Panc1 (cell line): Measurements from ENCODE around the gene SLF2.

Source experiments
- TCF7L2 ChIP-seq: IDR thresholded peaks from 2 replicates; pipeline ENCODE4 v1.6.1; 2011; ENCODE audit warnings: mild to moderate bottlenecking, low read depth, low read length, inconsistent platforms
- TF ChIP-seq, protein P1 (sequence below): fragments of 450-650 bp; IDR thresholded peaks from 2 replicates; pipeline ENCODE4 v1.5.1; 2017; ENCODE audit warnings: mild to moderate bottlenecking
- TF ChIP-seq, protein P2 (sequence below), 2 experiments: IDR thresholded peaks; 2 replicates each; pipeline ENCODE4 v1.6.1; 2011 to 2012; ENCODE audit warnings: low read depth in 2 of 2, control low read depth in 1 of 2, low read length in 1 of 2, mild to moderate bottlenecking in 1 of 2, moderate library complexity in 1 of 2; ENCODE audit not compliant: insufficient read depth in 1 of 2

DNA sequence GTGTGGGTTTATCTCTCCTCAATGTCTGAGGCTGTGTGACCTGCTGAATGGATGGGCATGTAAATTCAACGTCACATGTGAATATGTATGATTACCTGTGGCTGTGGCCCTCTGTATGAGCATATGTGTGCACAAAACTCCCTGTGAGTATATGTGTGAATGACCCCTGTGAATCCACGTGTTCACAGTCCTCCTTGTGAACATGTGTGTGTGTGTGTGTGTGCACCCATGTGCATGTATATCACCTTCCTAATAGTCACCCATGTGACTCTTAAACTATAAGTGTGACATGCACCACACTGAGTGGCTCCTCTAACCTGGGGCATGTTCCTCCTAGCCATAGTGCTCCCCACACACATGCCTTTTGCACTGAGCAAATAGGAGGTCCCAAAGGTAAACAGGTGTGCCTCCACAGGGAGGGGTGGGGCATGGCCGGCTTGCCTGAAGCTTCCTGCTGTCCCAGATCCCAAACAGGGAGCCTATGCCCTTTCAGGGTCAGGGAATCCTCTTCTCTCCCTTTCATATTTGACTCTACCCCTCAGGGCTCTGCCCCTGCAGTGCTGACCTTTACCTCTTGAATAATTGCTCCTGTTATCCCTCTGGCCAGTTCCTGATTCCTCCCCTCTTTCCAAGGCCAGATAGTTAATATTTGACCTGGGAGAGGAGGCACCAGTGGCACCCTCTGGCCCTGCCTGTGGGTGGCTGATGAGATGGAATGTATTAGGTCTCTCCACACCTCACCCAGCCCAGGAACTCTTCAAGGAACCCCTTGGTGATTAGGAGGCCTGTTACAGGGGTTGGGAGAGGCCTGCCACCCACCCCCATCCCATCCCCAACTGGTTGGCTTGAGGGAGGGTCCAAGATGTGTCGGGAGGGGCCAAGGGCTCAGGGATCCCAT, 58.4 kb downstream of the SLF2 start:
- TF ChIP-seq, protein P1, sequence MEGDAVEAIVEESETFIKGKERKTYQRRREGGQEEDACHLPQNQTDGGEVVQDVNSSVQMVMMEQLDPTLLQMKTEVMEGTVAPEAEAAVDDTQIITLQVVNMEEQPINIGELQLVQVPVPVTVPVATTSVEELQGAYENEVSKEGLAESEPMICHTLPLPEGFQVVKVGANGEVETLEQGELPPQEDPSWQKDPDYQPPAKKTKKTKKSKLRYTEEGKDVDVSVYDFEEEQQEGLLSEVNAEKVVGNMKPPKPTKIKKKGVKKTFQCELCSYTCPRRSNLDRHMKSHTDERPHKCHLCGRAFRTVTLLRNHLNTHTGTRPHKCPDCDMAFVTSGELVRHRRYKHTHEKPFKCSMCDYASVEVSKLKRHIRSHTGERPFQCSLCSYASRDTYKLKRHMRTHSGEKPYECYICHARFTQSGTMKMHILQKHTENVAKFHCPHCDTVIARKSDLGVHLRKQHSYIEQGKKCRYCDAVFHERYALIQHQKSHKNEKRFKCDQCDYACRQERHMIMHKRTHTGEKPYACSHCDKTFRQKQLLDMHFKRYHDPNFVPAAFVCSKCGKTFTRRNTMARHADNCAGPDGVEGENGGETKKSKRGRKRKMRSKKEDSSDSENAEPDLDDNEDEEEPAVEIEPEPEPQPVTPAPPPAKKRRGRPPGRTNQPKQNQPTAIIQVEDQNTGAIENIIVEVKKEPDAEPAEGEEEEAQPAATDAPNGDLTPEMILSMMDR: no peak
- TF ChIP-seq TCF7L2: no peak
- TF ChIP-seq, protein P2, sequence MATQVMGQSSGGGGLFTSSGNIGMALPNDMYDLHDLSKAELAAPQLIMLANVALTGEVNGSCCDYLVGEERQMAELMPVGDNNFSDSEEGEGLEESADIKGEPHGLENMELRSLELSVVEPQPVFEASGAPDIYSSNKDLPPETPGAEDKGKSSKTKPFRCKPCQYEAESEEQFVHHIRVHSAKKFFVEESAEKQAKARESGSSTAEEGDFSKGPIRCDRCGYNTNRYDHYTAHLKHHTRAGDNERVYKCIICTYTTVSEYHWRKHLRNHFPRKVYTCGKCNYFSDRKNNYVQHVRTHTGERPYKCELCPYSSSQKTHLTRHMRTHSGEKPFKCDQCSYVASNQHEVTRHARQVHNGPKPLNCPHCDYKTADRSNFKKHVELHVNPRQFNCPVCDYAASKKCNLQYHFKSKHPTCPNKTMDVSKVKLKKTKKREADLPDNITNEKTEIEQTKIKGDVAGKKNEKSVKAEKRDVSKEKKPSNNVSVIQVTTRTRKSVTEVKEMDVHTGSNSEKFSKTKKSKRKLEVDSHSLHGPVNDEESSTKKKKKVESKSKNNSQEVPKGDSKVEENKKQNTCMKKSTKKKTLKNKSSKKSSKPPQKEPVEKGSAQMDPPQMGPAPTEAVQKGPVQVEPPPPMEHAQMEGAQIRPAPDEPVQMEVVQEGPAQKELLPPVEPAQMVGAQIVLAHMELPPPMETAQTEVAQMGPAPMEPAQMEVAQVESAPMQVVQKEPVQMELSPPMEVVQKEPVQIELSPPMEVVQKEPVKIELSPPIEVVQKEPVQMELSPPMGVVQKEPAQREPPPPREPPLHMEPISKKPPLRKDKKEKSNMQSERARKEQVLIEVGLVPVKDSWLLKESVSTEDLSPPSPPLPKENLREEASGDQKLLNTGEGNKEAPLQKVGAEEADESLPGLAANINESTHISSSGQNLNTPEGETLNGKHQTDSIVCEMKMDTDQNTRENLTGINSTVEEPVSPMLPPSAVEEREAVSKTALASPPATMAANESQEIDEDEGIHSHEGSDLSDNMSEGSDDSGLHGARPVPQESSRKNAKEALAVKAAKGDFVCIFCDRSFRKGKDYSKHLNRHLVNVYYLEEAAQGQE (IDR thresholded peaks at IDR 0.05; ENCODE audit: insufficient read depth in 1 of 2, low read depth in 2 of 2, low read length in 1 of 2): no peak
